GM21576 (cell line): ENCODE results near the gene ANGPTL2.
"Not testable (repeated sequence)": the region's sequence is repeated elsewhere in the genome, so short reads cannot be mapped to it uniquely, and the experiment has no call there.

Experiments used
- ATAC-seq: cut with Tn5 transposase; IDR thresholded peaks from one replicate; pipeline ENCODE4 v1.9.1; 2021; ENCODE audit warnings: mild to moderate bottlenecking, moderate library complexity; ENCODE audit not compliant: unreplicated experiment

The ANGPTL2 gene

GRCh38 chr9:127155314-127155960 lies 33.0 kb upstream of the ANGPTL2 start:
- ATAC-seq = no peak

DNA sequence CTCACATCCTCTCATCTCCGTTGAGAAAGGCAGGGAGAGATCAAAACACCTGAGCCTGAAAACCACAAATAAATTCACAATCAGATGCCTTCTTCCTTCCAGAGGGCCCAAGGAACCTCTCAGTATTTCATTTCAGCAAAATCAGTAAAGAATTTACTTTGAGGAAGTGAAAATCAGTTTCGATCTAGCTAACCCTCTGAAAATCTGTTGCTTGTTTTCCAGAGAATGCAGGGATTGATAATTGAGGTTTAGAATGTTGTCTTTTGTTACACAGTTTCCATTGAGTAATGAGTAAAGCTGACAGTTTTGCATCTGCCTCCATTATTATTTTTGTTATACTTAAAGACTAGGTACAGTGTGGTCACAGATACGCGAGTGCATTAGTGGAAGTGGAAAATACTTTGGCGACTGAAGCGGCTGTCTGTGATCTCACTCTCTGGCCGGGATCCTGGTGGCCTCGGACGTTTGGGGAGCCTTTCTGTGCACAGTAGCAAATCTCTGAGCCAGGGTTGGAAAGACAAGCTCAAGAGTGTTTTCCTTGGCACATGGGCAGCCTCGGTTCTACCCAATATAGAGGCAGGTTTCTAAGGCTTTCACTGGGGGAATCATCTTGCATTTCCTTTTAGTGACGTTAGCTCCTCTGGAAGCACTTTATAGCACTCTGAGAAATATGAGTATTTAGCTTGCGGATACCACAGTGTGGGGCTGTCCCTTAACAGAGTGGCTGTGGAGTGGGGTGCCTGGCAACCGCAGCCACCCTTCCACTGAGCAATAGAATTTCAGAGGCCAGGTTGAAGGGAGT lies 32.2 kb upstream of the ANGPTL2 start:
- peak; percentile 57 for ATAC-seq

GRCh38 chr9:127154003-127154389 lies 31.6 kb upstream of the ANGPTL2 start:
- ATAC-seq = no peak

GRCh38 chr9:127153501-127153900 lies 31.1 kb upstream of the ANGPTL2 start:
- ATAC-seq = no peak

DNA sequence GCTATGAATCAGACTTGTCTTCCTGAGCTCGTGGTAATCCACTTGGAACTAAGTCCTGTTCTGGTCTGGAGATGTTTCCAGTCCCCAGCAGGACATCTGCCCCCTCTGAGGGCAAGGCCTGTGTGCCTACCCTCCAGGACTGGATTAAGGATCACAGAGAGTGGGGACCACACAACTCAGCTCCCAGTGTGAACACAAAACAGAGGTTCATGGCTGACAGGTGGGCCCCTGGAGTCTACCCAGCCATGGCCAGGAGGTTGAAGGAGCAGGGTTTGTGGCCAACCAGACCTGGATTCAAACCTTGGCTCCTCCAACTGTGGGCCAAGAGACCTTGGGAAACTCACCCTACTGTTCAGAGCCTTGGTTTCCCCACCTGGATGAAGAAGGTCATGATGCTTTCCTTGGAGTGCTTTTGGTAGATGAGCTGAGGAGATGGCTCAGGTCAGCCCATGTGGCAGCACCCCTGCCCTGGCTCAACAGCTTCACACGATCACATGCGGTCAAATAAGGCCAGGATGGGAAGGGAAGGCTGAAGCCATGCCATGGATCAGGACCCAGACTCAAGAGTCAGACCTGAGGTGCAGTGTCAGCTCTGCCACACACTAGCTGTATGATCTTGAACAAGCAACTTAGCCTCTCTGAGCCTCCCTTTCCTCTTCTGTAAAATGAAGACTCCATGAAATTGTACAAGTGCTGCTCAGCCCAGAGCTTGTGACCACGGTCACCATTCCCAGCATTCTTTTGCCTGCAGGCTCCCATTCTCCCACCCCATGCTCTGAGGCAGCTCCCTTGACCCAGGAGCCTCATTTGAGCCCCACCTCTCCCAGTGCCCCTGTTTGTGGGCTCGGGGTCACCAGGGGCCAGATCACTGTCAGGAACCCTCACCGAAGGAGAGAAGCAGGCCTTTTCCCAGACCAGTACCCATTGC lies 27.3 kb upstream of the ANGPTL2 start:
- ATAC-seq = no peak

GRCh38 chr9:127149010-127149409 lies 26.6 kb upstream of the ANGPTL2 start:
- no peak for ATAC-seq

DNA sequence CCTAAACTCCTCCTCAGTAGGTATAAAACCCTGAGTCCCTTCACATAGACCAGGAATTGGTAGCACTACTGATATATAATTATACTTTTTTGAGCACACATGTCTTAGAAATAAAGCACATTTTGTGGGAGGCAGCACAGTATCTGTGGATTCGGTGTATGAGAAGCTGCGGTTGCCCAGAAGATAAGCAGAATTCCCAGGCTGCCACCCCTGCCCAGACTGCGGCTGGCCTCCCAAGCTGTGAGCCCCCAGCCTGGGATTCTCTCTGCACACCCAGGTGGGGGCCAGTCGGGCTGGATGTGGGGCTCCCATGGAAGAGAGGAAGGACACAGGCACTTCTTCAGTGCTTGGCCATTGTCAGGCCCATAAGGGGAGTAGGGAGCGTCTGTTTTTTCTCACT lies 25.6 kb upstream of the ANGPTL2 start:
- no peak for ATAC-seq

GRCh38 chr9:127147251-127147650 lies 24.8 kb upstream of the ANGPTL2 start:
- ATAC-seq = no peak

- not testable (repeated sequence) for ATAC-seq
Measured at GRCh38 chr9:127146841-127147240, 24.4 kb upstream of the ANGPTL2 start.

- no peak for ATAC-seq
Measured at GRCh38 chr9:127144670-127145445, 22.4 kb upstream of the ANGPTL2 start.

GRCh38 chr9:127143920-127144465 lies 21.6 kb upstream of the ANGPTL2 start:
- ATAC-seq = no peak

DNA sequence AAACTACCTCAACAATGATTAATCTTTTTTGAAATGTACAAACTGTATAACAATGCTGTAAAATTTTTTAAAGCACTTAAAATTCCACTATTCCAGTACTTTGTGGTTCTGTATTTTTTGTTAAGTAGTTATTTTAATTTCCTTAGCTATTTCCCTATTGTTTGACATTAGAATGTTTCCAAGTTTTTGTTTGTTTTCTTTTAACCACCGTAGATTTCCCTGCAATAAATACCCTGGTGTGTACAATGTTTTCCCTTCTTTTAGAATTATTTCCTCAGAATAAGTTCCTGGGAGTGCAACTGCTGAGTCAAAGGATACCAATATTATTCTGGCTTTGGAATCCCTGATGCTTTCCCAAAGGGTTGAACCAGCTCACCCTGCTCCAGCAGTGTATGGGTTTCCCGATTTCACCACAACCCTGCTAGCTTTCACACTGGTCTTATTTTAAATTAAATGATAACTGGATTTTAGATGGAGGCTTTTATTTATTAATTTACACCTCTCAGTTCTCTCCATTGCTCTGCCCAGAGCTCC lies 20.6 kb upstream of the ANGPTL2 start:
- no peak for ATAC-seq

DNA sequence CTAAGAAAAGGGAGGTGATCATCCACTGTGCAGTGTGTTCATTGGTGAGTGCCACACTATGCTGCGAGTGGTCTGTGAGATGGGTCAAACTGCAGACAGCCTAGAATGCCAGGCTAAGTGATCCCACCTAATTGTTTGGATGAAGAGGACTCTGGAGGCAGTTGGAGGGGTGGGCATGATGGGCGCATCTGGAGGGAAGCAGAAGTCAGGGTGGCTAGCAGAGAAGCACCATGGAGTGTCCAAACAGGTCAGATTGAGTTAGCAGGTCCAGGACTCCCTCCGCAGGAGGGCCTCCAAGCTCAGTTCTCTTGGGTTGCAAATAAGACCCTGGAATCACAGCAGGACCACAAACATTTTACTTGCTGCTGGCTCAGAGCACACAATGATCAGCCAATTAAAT lies 19.9 kb upstream of the ANGPTL2 start:
- ATAC-seq = no peak

DNA sequence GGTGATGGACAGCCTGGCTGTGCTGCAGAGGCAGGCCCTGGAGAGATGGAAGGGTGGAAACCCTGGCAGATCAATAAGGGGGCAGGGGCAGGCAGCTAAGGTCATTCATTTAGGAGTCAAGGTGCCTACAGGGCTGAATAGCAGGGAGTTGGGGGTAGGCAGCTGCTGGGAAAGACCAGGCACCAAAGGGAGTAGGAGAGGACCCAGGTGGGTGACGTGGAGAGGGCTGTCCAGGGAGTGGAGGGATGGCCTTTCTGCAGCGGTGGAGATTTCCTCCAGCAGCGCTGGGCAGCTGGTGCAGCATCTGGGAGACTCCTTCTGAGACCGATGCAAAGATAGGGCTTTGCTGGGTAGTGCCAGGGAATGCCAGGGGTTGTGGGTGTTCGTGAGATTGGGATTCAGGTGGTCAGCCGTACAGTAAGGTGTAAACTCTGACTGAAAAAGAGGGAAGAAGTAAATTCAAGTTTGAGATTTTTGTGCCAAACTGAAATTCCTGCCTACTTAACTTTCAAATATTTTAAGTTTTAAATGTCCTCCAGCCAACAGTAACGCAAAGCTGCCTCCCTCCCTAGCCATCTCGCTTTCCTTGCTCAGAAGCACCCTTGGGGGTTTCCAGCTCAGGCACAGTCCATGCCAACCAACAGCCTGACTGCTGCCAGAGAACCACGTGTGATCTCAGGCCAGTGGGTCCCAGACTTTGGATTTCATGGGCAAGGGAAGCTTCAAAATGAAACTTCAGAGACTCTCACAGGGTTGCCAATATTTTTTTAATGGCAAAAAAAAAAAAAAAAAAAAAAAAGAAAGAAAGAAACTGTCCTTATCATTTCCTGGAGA lies 18.6 kb upstream of the ANGPTL2 start:
- no peak for ATAC-seq

DNA sequence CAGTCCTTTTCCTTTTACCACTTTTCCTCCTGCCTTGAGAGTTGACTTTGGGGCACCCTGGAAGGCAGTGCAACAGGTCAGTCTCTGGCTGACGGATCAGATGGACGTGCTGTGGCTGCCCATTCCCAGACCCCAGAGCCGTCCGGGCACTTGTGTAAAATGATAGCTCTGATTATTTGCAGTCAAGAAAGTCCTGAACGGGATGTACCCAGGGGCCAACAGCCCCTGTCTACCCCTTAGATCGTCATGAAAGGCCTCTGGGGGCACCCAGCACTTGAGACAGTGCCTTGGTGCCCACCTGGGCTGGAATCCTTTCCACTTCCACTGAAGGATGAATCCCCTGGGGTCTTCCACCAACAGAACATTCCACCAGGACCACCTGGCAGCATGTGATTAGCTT lies 17.7 kb upstream of the ANGPTL2 start:
- ATAC-seq = no peak

GRCh38 chr9:127139775-127140174 lies 17.3 kb upstream of the ANGPTL2 start:
- no peak for ATAC-seq

GRCh38 chr9:127139071-127139731 lies 16.8 kb upstream of the ANGPTL2 start:
- no peak for ATAC-seq

- no peak for ATAC-seq
Measured at GRCh38 chr9:127138444-127138843, 16.0 kb upstream of the ANGPTL2 start.
